DOHH2 (cell line): Measurements from ENCODE around the gene CBX5.
"Not testable (repeated sequence)": the region's sequence is repeated elsewhere in the genome, so short reads cannot be mapped to it uniquely, and the experiment has no call there.

Source experiments
- H3F3A ChIP-seq: fragments of 200-600 bp; sonication (generic), shearing (Covaris generic); 2 replicates; pipeline ENCODE4 v1.6.0; 2016; ENCODE audit warnings: antibody characterized with exemption, mild to moderate bottlenecking; ENCODE audit not compliant: control insufficient read depth, insufficient read depth
- H3K27ac ChIP-seq: fragments of 200-600 bp; sonication (generic); 2 replicates; pipeline ENCODE4 v1.5.1; 2014; ENCODE audit warnings: low read depth, mild to moderate bottlenecking, low read length, moderate library complexity
- H3K27me3 ChIP-seq: fragments of 200-600 bp; sonication (generic); 2 replicates; pipeline ENCODE4 v1.6.1; 2014; ENCODE audit warnings: mild to moderate bottlenecking, low read length, mixed read lengths; ENCODE audit not compliant: control insufficient read depth
- H3K36me3 ChIP-seq: fragments of 200-600 bp; sonication (generic); 2 replicates; pipeline ENCODE4 v1.6.1; 2014; ENCODE audit warnings: mild to moderate bottlenecking, low read length, moderate library complexity, mixed read lengths; ENCODE audit not compliant: control insufficient read depth
- H3K4me1 ChIP-seq: fragments of 200-600 bp; sonication (generic); 2 replicates; pipeline ENCODE4 v1.6.1; 2014; ENCODE audit warnings: mild to moderate bottlenecking, low read length, mixed read lengths; ENCODE audit not compliant: control insufficient read depth
- H3K4me2 ChIP-seq: fragments of 200-600 bp; sonication (generic); 2 replicates; pipeline ENCODE4 v1.6.0; 2014; ENCODE audit warnings: mild to moderate bottlenecking, low read length, moderate library complexity
- H3K4me3 ChIP-seq: fragments of 200-600 bp; sonication (generic); 2 replicates; pipeline ENCODE4 v1.5.1; 2014; ENCODE audit warnings: mild to moderate bottlenecking, low read length, mixed read lengths
- H3K79me2 ChIP-seq: fragments of 200-600 bp; sonication (generic); 2 replicates; pipeline ENCODE4 v1.6.1; 2014; ENCODE audit warnings: mild to moderate bottlenecking, low read length, mixed read lengths; ENCODE audit not compliant: control insufficient read depth
- H3K9me2 ChIP-seq: fragments of 200-600 bp; sonication (generic); replicated peaks from 2 replicates; pipeline ENCODE4 v1.6.1; 2014; ENCODE audit warnings: mild to moderate bottlenecking, low read length, mixed read lengths; ENCODE audit not compliant: control insufficient read depth
- H3K9me3 ChIP-seq: fragments of 200-600 bp; sonication (generic); 2 replicates; pipeline ENCODE4 v1.6.1; 2014; ENCODE audit warnings: antibody characterized with exemption, low read length, mixed read lengths; ENCODE audit not compliant: control insufficient read depth, insufficient read depth
- H4K20me1 ChIP-seq: fragments of 200-600 bp; sonication (generic); 2 replicates; pipeline ENCODE4 v1.6.0; 2014; ENCODE audit warnings: low read depth, mild to moderate bottlenecking, antibody characterized with exemption, low read length, moderate library complexity; ENCODE audit not compliant: control insufficient read depth, insufficient read depth
- CTCF ChIP-seq: fragments of 200-600 bp; sonication (generic); IDR thresholded peaks from one replicate; pipeline ENCODE4 v1.5.1; 2014; ENCODE audit warnings: antibody characterized with exemption, mild to moderate bottlenecking, low read depth, low read length; ENCODE audit not compliant: poor library complexity, severe bottlenecking
- EZH2phosphoT487 ChIP-seq: fragments of 200-600 bp; sonication (generic); IDR thresholded peaks from 2 replicates; pipeline ENCODE4 v1.6.1; 2017; ENCODE audit warnings: borderline replicate concordance, mild to moderate bottlenecking, antibody characterized with exemption, low read length, moderate library complexity, mixed read lengths

Gene CBX5

DNA sequence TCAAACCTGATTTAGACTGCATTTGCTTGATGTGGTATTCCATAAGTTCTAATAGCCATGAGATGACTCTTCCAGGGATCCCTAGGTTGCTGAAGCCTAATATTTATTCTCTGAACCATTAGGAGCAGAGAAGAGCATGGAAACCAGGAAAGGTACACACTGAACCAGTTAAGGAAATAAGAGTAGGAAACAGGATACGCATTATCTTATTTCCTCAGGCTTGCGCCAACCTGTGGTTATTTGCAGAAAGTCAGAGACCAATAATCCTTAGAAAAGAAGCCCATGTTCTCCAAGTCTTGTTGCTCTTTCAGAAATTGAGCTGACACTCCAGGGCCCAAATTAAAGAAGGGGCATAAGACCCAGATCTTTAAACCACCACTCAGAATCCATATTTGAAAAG, 49.4 kb downstream of the CBX5 start:
- Histone ChIP-seq H3K4me3 (no peak overlapping the region), H3K36me3 (peaks cover 6% of the 10 kb centered on the region), H3K4me1 (peaks cover 14% of the 10 kb centered on the region), H3K9me2 (no peaks in the 10 kb centered on the region), H3K27me3 (no peaks in the 10 kb centered on the region), H4K20me1 (no peaks in the 10 kb centered on the region; the same call in 1 of the 2 replicates), H3K79me2 (no peaks in the 10 kb centered on the region), H3K9me3 (no peaks in the 10 kb centered on the region), H3F3A (no peaks in the 10 kb centered on the region; the same call in 1 of the 2 replicates), H3K4me2 (no peak overlapping the region), H3K27ac (no peak overlapping the region)
- TF ChIP-seq CTCF (no peak), EZH2phosphoT487 (no peak)

DNA sequence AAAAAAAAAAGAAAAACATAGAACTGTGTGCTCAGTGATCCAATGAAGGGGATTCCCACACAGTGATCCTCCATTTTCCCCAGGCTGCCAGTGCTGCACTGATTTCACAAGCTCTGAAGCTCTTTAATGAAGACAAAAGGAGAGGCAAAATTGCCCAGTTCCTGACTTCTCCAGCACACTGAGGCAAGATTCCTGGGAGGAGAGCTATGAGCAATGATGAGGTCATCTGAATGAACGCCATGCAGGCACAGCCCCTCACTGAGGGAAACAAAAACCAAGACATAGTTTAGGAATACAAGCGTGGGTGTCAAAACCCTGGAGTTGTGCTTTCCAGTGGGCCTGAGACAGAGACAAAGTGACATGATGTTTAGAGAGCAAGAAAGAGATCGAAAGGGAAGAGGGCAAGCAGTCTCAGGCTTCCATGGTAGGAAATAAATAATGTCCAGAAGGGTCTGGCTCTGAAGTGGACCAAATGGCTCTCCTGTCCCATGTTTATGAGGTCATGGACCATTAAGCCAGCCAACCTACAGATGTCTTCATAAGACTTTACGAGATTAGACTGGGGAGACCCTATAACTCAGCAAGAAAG, 50.2 kb downstream of the CBX5 start:
- Histone ChIP-seq H3K4me1 (peaks cover 14% of the 10 kb centered on the region), H3F3A (no peaks in the 10 kb centered on the region; the same call in 1 of the 2 replicates), H3K27me3 (no peaks in the 10 kb centered on the region), H3K79me2 (no peaks in the 10 kb centered on the region), H3K27ac (no peak overlapping the region), H3K9me3 (no peaks in the 10 kb centered on the region), H3K36me3 (peaks cover 5% of the 10 kb centered on the region), H3K9me2 (no peaks in the 10 kb centered on the region), H3K4me2 (no peak overlapping the region), H4K20me1 (no peaks in the 10 kb centered on the region; the same call in 1 of the 2 replicates), H3K4me3 (no peak overlapping the region)
- TF ChIP-seq EZH2phosphoT487 (no peak), CTCF (no peak)

DNA sequence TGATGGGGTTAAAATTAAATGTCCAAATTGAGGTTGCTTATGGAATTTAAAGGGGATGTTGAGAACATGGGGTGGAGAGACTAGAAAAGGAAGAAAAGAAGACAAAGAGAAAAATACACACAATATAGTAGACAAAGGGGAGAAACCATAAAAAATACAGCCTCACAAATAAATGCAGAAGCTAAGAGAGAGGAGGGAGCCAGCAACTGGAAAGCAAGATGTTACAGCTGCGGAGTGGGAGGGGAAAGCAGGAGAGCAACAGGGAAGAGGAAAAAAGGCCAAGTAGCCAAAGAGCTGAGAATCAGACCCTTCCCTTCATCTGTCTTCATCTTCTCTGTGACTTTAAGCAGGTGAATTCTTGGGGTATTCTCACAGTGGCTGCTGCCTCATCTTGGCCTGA, 51.5 kb downstream of the CBX5 start:
- TF ChIP-seq EZH2phosphoT487 (no peak), CTCF (no peak)
- no peak overlapping the region for H3K27ac ChIP-seq
- H3K4me2 ChIP-seq, result no peak overlapping the region
- H3K9me2 ChIP-seq, result no peaks in the 10 kb centered on the region
- H3K9me3 ChIP-seq, result no peaks in the 10 kb centered on the region
- peaks cover 14% of the 10 kb centered on the region for H3K4me1 ChIP-seq
- no peaks in the 10 kb centered on the region; the same call in 1 of the 2 replicates for H3F3A ChIP-seq
- peaks cover 5% of the 10 kb centered on the region; the same call in 1 of the 2 replicates for H3K36me3 ChIP-seq
- no peaks in the 10 kb centered on the region; the same call in 1 of the 2 replicates for H4K20me1 ChIP-seq
- H3K4me3 ChIP-seq, result no peak overlapping the region
- H3K79me2 ChIP-seq, result no peaks in the 10 kb centered on the region
- H3K27me3 ChIP-seq, result no peaks in the 10 kb centered on the region

- H3K4me2 ChIP-seq, H3K79me2 ChIP-seq, H3K9me2 ChIP-seq, H3K9me3 ChIP-seq, H3K27me3 ChIP-seq, H4K20me1 ChIP-seq, H3F3A ChIP-seq, H3K27ac ChIP-seq, H3K36me3 ChIP-seq, H3K4me3 ChIP-seq: not testable (repeated sequence)
- H3K4me1 ChIP-seq, result peaks cover 14% of the 10 kb centered on the region
Measured at GRCh38 chr12:54227927-54228326, 52.0 kb downstream of the CBX5 start.
